NCI-H2196 treated with DMSO at 0.1 percent for 48 hours (cell line): ENCODE results near the gene IL17A.
"Not testable (repeated sequence)": the region's sequence is repeated elsewhere in the genome, so short reads cannot be mapped to it uniquely, and the experiment has no call there.

Experiments
- DNase-seq: peaks from one replicate; lab custom pipeline; 2025; ENCODE audit not compliant: unreplicated experiment; lab: John Stamatoyannopoulos, UW

The IL17A gene

GRCh38 chr6:52162940-52163908 lies 23.0 kb upstream of the IL17A start:
- DNase-seq = peak; percentile 8

GRCh38 chr6:52164319-52165094 lies 21.7 kb upstream of the IL17A start:
- DNase-seq = no peak

GRCh38 chr6:52167267-52167666 lies 18.9 kb upstream of the IL17A start:
- no peak for DNase-seq

GRCh38 chr6:52168351-52168750 lies 17.8 kb upstream of the IL17A start:
- DNase-seq = not testable (repeated sequence)

GRCh38 chr6:52174118-52174517 lies 12.1 kb upstream of the IL17A start:
- no peak for DNase-seq

GRCh38 chr6:52176550-52176949 lies 9.6 kb upstream of the IL17A start:
- DNase-seq = peak; percentile 31

- no peak for DNase-seq
These were observed 8.2 kb upstream of the IL17A start for GRCh38 chr6:52177961-52178360.

GRCh38 chr6:52180787-52181558 lies 5.2 kb upstream of the IL17A start:
- no peak for DNase-seq

GRCh38 chr6:52183131-52183713 lies 3.0 kb upstream of the IL17A start:
- DNase-seq = no peak

- no peak for DNase-seq
These were observed 305 bp downstream of the IL17A start for GRCh38 chr6:52186480-52186879.

GRCh38 chr6:52187098-52187497 lies 923 bp downstream of the IL17A start:
- DNase-seq = no peak

- DNase-seq = no peak
These were observed 3.8 kb downstream of the IL17A start for GRCh38 chr6:52189974-52190373.

GRCh38 chr6:52190409-52190808 lies 4.2 kb downstream of the IL17A start:
- no peak for DNase-seq

- DNase-seq = no peak
These were observed 5.6 kb downstream of the IL17A start for GRCh38 chr6:52191824-52192223.

GRCh38 chr6:52195886-52196285 lies 9.7 kb downstream of the IL17A start:
- DNase-seq = no peak

GRCh38 chr6:52200088-52200487 lies 13.9 kb downstream of the IL17A start:
- DNase-seq = not testable (repeated sequence)

GRCh38 chr6:52201046-52201445 lies 14.9 kb downstream of the IL17A start:
- no peak for DNase-seq

GRCh38 chr6:52201493-52201892 lies 15.3 kb downstream of the IL17A start:
- DNase-seq = no peak

GRCh38 chr6:52207066-52207465 lies 20.9 kb downstream of the IL17A start:
- no peak for DNase-seq

- DNase-seq = no peak
These were observed 22.4 kb downstream of the IL17A start for GRCh38 chr6:52208612-52209011.

GRCh38 chr6:52209770-52210169 lies 23.6 kb downstream of the IL17A start:
- no peak for DNase-seq
